Hepatocyte (in vitro differentiated cells): ENCODE data around the gene VCL. TPM values are rescaled to one million over a fixed set of nuclear protein-coding genes. Genes with fewer than 3 reads are reported as not detected.

Experiments
- DNase-seq: peaks from one replicate; pipeline ENCODE4 v3.0.0-alpha.2; 2016; ENCODE audit warnings: low spot score
- H2AFZ ChIP-seq: fragments of 200-600 bp; sonication (generic); 2 replicates; pipeline ENCODE4 v1.6.0; 2016; ENCODE audit warnings: antibody characterized with exemption, mild to moderate bottlenecking
- H3K27ac ChIP-seq: fragments of 200-600 bp; sonication (generic); 2 replicates; pipeline ENCODE4 v1.5.1; 2016; ENCODE audit warnings: mild to moderate bottlenecking
- H3K27me3 ChIP-seq: fragments of 200-600 bp; sonication (generic); 2 replicates; pipeline ENCODE4 v1.6.1; 2016
- H3K36me3 ChIP-seq: fragments of 200-600 bp; sonication (generic); replicated peaks from 2 replicates; pipeline ENCODE4 v1.5.1; 2016; ENCODE audit warnings: low read depth; ENCODE audit not compliant: insufficient read depth
- H3K4me1 ChIP-seq: fragments of 200-600 bp; sonication (generic); 2 replicates; pipeline ENCODE4 v1.5.1; 2016; ENCODE audit warnings: mild to moderate bottlenecking, moderate library complexity; ENCODE audit not compliant: insufficient read depth
- H3K4me2 ChIP-seq: fragments of 200-600 bp; sonication (generic); 2 replicates; pipeline ENCODE4 v1.6.0; 2016
- H3K4me3 ChIP-seq: fragments of 200-600 bp; sonication (generic); 2 replicates; pipeline ENCODE4 v1.5.1; 2016; ENCODE audit warnings: mild to moderate bottlenecking
- H3K79me2 ChIP-seq: fragments of 200-600 bp; sonication (generic); 2 replicates; pipeline ENCODE4 v1.6.0; 2017; ENCODE audit warnings: mild to moderate bottlenecking
- H3K9me2 ChIP-seq: fragments of 200-600 bp; sonication (generic); replicated peaks from 2 replicates; pipeline ENCODE4 v1.6.0; 2017; ENCODE audit warnings: mild to moderate bottlenecking; ENCODE audit not compliant: insufficient read depth
- H3K9me3 ChIP-seq: fragments of 200-600 bp; sonication (generic); 2 replicates; pipeline ENCODE4 v1.5.1; 2016; ENCODE audit warnings: low read depth, mild to moderate bottlenecking
- H4K20me1 ChIP-seq: fragments of 200-600 bp; sonication (generic); 2 replicates; pipeline ENCODE4 v1.6.0; 2016; ENCODE audit warnings: mild to moderate bottlenecking; ENCODE audit not compliant: insufficient read depth, poor library complexity, severe bottlenecking
- EZH2 ChIP-seq: fragments of 200-600 bp; sonication (generic); IDR thresholded peaks from 2 replicates; pipeline ENCODE4 v1.6.1; 2016; ENCODE audit warnings: antibody characterized with exemption, mild to moderate bottlenecking, borderline replicate concordance
- EZH2phosphoT487 ChIP-seq: fragments of 200-600 bp; sonication (generic); IDR thresholded peaks from one replicate; pipeline ENCODE4 v1.6.1; 2018; ENCODE audit warnings: antibody characterized with exemption, mild to moderate bottlenecking, low read depth, moderate library complexity; ENCODE audit not compliant: unreplicated experiment, severe bottlenecking
- WGBS: methylation state at CpG from one replicate; pipeline ENCODE4 v1.1.6; 2016; ENCODE audit warnings: low lambda C conversion rate; ENCODE audit errors: missing lambda C conversion rate; 5-methylcytosine and 5-hydroxymethylcytosine counted together
- polyA plus RNA-seq: library from polyadenylated mRNA; unstranded; fragments of >200 nt; fragmentation: Nextera tagmentation; extraction: Ambion mirVana; gene quantifications from 2 replicates; pipeline ENCODE4 v1.2.1, GENCODE V29; 2016
- total RNA-seq: library from RNA; depleted of rRNA; stranded (reverse); fragments of >200 nt; gene quantifications from 2 replicates; pipeline ENCODE4 v1.2.3, GENCODE V29; 2014
- TF ChIP-seq, protein P1 (sequence below): fragments of 200-600 bp; sonication (generic); IDR thresholded peaks from 2 replicates; pipeline ENCODE4 v1.5.1; 2016; ENCODE audit warnings: antibody characterized with exemption, mild to moderate bottlenecking; ENCODE audit not compliant: poor library complexity

Gene VCL
- total and polyA plus RNA-seq, 2 experiments from 2014 or later: 60.8 to 93.4 TPM

DNA sequence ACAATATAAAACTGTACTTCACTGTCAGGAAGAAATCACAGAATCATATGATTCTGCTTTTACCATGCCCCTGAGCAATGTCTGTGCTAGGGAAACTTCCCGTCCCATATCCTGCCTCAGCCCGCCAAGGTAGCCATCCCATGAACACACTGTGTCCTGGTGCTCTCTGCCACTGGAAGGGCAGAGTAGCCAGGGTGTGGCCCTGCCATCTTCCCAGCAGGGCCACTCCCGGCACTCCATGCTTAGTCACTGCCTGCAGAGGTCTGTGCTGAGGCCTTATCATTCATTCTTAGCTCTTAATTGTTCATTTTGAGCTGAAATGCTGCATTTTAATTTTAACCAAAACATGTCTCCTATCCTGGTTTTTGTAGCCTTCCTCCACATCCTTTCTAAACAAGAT, 120.9 kb downstream of the VCL start:
- Histone ChIP-seq H3K4me1 (peaks cover 6% of the 10 kb centered on the region), H3K36me3 (no peaks in the 10 kb centered on the region), H3K27me3 (no peaks in the 10 kb centered on the region), H2AFZ (no peak overlapping the region), H3K4me3 (no peak overlapping the region), H3K9me2 (no peaks in the 10 kb centered on the region), H3K27ac (no peak overlapping the region), H3K79me2 (no peaks in the 10 kb centered on the region), H3K9me3 (no peaks in the 10 kb centered on the region), H4K20me1 (no peaks in the 10 kb centered on the region), H3K4me2 (no peak overlapping the region)
- no peak for DNase-seq
- 94% methylated on average over 3 of the region's 3 CpGs for WGBS
- TF ChIP-seq EZH2 (no peak), EZH2phosphoT487 (no peak)
- TF ChIP-seq, protein P1, sequence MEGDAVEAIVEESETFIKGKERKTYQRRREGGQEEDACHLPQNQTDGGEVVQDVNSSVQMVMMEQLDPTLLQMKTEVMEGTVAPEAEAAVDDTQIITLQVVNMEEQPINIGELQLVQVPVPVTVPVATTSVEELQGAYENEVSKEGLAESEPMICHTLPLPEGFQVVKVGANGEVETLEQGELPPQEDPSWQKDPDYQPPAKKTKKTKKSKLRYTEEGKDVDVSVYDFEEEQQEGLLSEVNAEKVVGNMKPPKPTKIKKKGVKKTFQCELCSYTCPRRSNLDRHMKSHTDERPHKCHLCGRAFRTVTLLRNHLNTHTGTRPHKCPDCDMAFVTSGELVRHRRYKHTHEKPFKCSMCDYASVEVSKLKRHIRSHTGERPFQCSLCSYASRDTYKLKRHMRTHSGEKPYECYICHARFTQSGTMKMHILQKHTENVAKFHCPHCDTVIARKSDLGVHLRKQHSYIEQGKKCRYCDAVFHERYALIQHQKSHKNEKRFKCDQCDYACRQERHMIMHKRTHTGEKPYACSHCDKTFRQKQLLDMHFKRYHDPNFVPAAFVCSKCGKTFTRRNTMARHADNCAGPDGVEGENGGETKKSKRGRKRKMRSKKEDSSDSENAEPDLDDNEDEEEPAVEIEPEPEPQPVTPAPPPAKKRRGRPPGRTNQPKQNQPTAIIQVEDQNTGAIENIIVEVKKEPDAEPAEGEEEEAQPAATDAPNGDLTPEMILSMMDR: no peak

DNA sequence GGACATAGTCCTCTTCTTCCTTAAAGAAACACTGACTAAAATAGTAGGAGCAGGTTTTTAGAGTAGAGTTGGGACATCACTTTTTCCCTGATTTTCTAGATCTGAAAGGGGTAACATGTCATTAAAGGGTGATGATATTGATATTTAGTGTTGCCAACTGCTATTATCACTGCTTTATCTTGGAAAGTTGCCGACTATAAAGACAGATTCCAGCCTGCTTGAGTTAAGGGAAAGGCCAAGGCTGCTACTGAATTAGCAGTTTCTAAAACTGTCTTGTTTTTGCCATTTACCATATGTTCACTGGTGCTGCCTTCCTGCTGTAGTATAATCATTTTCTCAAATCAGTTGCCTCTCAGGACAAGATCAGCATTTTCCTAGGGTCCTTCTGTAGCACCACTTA, 123.0 kb downstream of the VCL start:
- no peaks in the 10 kb centered on the region for H3K79me2 ChIP-seq
- no peak for TF ChIP-seq EZH2
- TF ChIP-seq EZH2phosphoT487: no peak
- TF ChIP-seq, protein P1: no peak
- no peaks in the 10 kb centered on the region for H3K27me3 ChIP-seq
- no peaks in the 10 kb centered on the region for H4K20me1 ChIP-seq
- no peak overlapping the region for H3K4me3 ChIP-seq
- peaks cover 6% of the 10 kb centered on the region for H3K4me1 ChIP-seq
- 57% methylated on average over 1 of the region's 1 CpG for whole genome bisulfite sequencing
- H3K9me3 ChIP-seq: no peaks in the 10 kb centered on the region
- no peaks in the 10 kb centered on the region for H3K36me3 ChIP-seq
- H3K9me2 ChIP-seq: no peaks in the 10 kb centered on the region
- DNase-seq: no peak
- H3K27ac ChIP-seq: peak overlapping the region; percentile 7
- no peak overlapping the region for H3K4me2 ChIP-seq
- H2AFZ ChIP-seq: no peak overlapping the region

DNA sequence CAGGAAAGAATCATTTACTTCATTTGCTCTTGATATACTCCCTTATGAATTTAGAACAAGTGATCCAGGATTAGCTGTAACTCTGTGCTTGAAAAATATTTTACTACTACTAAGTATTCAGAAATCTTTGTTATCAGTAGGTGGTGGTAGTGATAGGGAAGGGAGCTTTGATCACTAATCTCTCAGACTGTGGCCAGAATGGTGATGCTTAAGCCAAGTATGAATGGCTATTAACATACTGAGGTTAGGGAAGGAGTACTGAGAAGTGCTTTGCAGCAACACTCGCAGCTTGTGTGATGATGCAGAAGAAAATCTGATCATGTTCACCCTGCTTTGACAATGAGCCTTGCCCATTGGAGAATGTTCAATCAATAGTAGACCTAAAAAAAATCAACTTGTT, 123.5 kb downstream of the VCL start:
- TF ChIP-seq EZH2 (no peak), EZH2phosphoT487 (no peak)
- TF ChIP-seq, protein P1: no peak
- H3K4me3 ChIP-seq: no peak overlapping the region
- H3K9me2 ChIP-seq: no peaks in the 10 kb centered on the region
- no peaks in the 10 kb centered on the region for H3K79me2 ChIP-seq
- H3K27me3 ChIP-seq: no peaks in the 10 kb centered on the region
- peaks cover 6% of the 10 kb centered on the region for H3K4me1 ChIP-seq
- DNase-seq: no peak
- no peak overlapping the region for H3K4me2 ChIP-seq
- 68% methylated on average over 1 of the region's 1 CpG for WGBS
- H3K27ac ChIP-seq: peak overlapping the region; percentile 7
- H2AFZ ChIP-seq: no peak overlapping the region
- H3K9me3 ChIP-seq: no peaks in the 10 kb centered on the region
- no peaks in the 10 kb centered on the region for H3K36me3 ChIP-seq
- H4K20me1 ChIP-seq: no peaks in the 10 kb centered on the region

DNA sequence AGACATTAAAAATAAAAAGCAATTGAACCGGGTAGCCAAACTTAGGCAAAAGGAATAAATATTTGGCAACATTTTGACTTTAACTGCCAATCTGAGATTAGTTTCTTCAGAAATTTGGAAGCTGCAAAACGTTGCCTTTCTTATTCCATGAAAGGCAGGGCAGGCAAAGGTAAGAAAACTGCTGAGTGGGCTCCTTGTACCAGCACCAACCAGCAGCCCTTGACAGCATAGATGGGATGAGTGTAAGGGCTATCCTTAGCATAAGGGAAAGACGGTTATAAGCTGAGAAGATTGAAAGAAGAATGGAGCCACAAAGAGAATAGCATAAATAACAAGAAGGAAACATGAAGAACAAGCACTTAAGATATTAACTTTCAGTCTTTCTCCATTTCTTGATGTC, 124.1 kb downstream of the VCL start:
- Histone ChIP-seq H2AFZ (no peak overlapping the region), H3K4me1 (peaks cover 6% of the 10 kb centered on the region), H4K20me1 (no peaks in the 10 kb centered on the region), H3K4me3 (no peak overlapping the region), H3K27me3 (no peaks in the 10 kb centered on the region), H3K27ac (no peak overlapping the region), H3K4me2 (no peak overlapping the region), H3K36me3 (no peaks in the 10 kb centered on the region), H3K9me3 (no peaks in the 10 kb centered on the region), H3K79me2 (no peaks in the 10 kb centered on the region), H3K9me2 (no peaks in the 10 kb centered on the region)
- 78% methylated on average over 3 of the region's 3 CpGs for WGBS
- no peak for DNase-seq
- TF ChIP-seq EZH2phosphoT487 (no peak), EZH2 (no peak)
- TF ChIP-seq, protein P1: no peak
